ENCODE measurements around the gene ZGPAT. TPM values are rescaled to one million over a fixed set of nuclear protein-coding genes. Genes with fewer than 3 reads are reported as not detected.

ZGPAT gene
- total and polyA plus RNA-seq, 9 of the 15 experiments (the other 6 are each of a cell fraction or from before 2014, with no cell fraction given), result 0.14 to 26.6 (median 7.4) TPM

DNA sequence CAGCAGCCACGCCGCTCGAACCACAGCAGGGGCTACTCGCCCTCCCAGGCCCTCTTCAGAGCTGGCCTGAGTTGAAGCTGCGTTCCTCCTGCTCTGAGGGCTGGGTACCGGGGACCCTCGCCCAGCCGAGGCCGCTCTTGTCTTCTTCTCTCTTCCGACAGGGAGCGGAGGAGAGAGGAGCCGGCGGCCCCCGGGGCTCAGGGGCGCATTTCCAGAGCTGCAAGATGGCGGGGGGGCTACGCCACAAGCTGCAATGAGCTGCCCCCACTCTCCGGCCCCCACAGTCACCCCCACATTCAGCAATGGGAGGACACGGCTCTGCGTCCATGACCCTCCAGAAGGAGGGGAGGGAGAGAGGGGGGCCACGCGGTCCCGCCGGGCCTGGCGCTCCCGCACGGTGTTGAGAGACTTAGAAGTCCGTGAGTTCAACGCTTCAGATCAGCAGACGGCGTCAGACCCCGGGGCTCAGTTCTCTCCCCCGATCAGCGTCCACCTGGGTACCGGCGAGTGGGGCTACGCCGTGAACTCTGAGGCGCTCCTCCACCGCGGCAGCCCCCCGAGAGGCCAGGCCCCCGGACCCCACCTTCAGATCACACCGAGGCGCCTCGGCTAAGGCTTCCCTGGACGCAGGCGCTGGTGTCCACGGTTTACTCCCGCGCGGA, 63.3 kb downstream of the ZGPAT start:
- no peak for FAIRE-seq
- Histone ChIP-seq H3K4me3 (no peak overlapping the region), H2AFZ (ENCODE audit: low read depth, low read length) (no peak overlapping the region), H3K4me1 (replicated peaks in 1 of 2; ENCODE audit: control insufficient read depth in 2 of 2, insufficient read depth in 2 of 2, low read length in 2 of 2) (peaks cover 7 to 62% of the 10 kb centered on the region in 2 experiments; a peak in 3 of 5 replicates), H3K9ac (ENCODE audit: insufficient read depth in 1 of 2, low read depth in 2 of 2, low read length in 2 of 2) (no peak overlapping the region; a peak in 1 of 4 replicates), H3K27me3 (ENCODE audit: control insufficient read depth in 2 of 2, insufficient read depth in 2 of 2, low read length in 2 of 2) (peaks cover 0 to 9% of the 10 kb centered on the region in 2 experiments; a peak in 2 of 5 replicates), H3K36me3 (ENCODE audit: control insufficient read depth, insufficient read depth, low read length) (no peaks in the 10 kb centered on the region), H4K20me1 (replicated peaks; ENCODE audit: control insufficient read depth, insufficient read depth, low read length) (no peaks in the 10 kb centered on the region; the same call in 1 of the 2 replicates), H3K9me1 (ENCODE audit: control insufficient read depth, insufficient read depth, low read length) (no peaks in the 10 kb centered on the region), H3K27ac (ENCODE audit: extremely low read depth, low read depth, low read length) (no peak overlapping the region), H3K79me2 (ENCODE audit: control insufficient read depth, insufficient read depth, low read length) (no peaks in the 10 kb centered on the region), H3K9me3 (replicated peaks; ENCODE audit: control insufficient read depth, insufficient read depth, low read depth, low read length) (no peaks in the 10 kb centered on the region), H3K4me2 (ENCODE audit: insufficient read depth, low read length) (no peak overlapping the region)
- intact Hi-C loops (cut with micrococcal nuclease) (no loop called here), in situ Hi-C loops (cut with MboI) (loop anchor here (5.0 kb wide), 1 partner anchor 59 kb away; no protein-coding TSS in a partner anchor)
- TF ChIP-seq, protein P1, sequence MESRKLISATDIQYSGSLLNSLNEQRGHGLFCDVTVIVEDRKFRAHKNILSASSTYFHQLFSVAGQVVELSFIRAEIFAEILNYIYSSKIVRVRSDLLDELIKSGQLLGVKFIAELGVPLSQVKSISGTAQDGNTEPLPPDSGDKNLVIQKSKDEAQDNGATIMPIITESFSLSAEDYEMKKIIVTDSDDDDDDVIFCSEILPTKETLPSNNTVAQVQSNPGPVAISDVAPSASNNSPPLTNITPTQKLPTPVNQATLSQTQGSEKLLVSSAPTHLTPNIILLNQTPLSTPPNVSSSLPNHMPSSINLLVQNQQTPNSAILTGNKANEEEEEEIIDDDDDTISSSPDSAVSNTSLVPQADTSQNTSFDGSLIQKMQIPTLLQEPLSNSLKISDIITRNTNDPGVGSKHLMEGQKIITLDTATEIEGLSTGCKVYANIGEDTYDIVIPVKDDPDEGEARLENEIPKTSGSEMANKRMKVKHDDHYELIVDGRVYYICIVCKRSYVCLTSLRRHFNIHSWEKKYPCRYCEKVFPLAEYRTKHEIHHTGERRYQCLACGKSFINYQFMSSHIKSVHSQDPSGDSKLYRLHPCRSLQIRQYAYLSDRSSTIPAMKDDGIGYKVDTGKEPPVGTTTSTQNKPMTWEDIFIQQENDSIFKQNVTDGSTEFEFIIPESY (CRISPR knock-in tag; IDR thresholded peaks at IDR 0.05), result peak; percentile 56
- TF ChIP-seq NFIC (IDR thresholded peaks at IDR 0.05), result no peak
- BruUV-seq (replicated peaks), result no TSS peak
- CTCF ChIA-PET (ENCODE audit: low intra/inter-chr PET ratio), result interaction anchor here (0.6 kb wide), 1 partner anchor 287 kb away, joined by 3 read pairs; no protein-coding TSS in a partner anchor
- DNase-seq (ENCODE audit: extremely low read depth in 1 of 4, low spot score in 3 of 4), result no peak
- ATAC-seq, result no peak
- POLR2A ChIA-PET, result no interaction called here
- 84% methylated on average over 17 of the region's 52 CpGs for WGBS (ENCODE audit: insufficient coverage, low coverage, missing lambda C conversion rate)
